ENCODE data around the gene CCDC186.
A peak's percentile ranks its signal among the peaks of the same experiment; 100 is the strongest.

The CCDC186 gene

DNA sequence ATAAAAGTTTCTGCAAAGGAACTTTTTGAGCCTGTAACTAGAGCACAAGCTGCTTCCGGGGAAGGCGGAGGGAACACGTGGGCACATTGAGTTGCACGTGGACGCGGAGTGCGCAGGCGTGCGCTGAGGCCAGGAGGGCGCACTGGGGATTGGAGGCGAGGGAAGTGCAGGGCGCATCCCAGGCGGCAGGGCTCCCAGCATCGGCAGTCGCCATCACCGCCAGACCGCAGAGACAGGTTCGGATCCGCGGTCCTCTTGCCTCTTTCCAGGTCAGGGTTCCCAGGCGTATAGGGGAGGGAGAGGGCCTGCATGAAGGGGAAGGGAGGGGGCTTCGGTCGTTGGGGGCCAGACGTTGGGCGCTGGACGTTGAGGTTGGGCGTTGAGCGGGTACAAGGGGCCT is 5.1 kb upstream of the CCDC186 start, which contains the start of gene TDRD1:
TDRD1 (plus strand) TSS at position 206 of the 400 bp plus-strand sequence. CDS start 8,479 bp downstream, outside the sequence.
- DNase-seq (ENCODE audit: low read depth) = no peak
- H3K4me3 ChIP-seq (ENCODE audit: low read depth, low read length) = no peak within 1 kb of the TSS
- in situ Hi-C loops (cut with HindIII; ENCODE audit: low sequenced_read_pairs) = no loop called here
- TF ChIP-seq, protein P1, sequence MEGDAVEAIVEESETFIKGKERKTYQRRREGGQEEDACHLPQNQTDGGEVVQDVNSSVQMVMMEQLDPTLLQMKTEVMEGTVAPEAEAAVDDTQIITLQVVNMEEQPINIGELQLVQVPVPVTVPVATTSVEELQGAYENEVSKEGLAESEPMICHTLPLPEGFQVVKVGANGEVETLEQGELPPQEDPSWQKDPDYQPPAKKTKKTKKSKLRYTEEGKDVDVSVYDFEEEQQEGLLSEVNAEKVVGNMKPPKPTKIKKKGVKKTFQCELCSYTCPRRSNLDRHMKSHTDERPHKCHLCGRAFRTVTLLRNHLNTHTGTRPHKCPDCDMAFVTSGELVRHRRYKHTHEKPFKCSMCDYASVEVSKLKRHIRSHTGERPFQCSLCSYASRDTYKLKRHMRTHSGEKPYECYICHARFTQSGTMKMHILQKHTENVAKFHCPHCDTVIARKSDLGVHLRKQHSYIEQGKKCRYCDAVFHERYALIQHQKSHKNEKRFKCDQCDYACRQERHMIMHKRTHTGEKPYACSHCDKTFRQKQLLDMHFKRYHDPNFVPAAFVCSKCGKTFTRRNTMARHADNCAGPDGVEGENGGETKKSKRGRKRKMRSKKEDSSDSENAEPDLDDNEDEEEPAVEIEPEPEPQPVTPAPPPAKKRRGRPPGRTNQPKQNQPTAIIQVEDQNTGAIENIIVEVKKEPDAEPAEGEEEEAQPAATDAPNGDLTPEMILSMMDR (IDR thresholded peaks at IDR 0.05; ENCODE audit: low read depth, low read length, missing control alignments) = no peak

DNA sequence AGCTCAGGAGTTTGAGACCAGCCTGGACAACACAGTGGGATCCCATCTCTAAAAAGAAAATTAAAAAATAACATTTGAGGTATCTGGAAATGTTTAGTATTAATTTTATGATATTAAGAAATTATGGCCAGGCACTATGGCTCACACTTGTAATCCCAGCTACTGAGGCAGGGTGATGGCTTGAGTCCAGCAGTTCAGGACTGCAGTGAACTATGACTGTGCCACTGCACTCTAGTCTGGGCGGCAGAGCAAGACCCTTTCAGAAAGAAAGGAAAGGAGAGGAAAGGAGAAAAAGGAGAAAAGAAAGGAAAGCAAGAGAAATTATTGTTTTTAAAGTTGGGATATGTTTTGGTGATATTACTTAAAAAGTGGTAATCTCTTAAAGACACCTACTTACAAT is 2.5 kb upstream of the CCDC186 start:
- H3K4me3 ChIP-seq (ENCODE audit: low read depth, low read length) = no peak overlapping the region
- TF ChIP-seq, protein P1 (IDR thresholded peaks at IDR 0.05; ENCODE audit: low read depth, low read length, missing control alignments) = no peak
- DNase-seq (ENCODE audit: low read depth) = no peak
- in situ Hi-C loops (cut with HindIII; ENCODE audit: low sequenced_read_pairs) = no loop called here

DNA sequence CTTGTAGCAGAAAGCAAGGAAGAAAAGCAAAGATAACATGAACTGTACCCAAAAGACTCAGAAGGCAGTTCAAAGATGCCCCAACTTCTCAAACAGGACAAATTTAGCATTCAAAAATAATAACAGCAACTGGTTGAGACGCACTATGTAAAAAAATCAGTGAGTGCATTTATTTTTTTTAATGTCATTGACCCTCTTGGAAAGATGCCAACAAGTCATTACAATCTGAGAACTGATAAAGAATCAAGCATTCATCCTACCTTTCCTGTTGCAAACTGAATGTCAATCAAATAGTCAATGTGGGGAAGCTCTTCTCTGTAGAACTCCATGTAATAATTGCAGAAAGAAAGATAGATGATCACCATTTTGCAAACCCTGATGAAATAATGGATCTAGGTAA is 1.7 kb upstream of the CCDC186 start:
- no peak for DNase-seq (ENCODE audit: low read depth)
- TF ChIP-seq, protein P1 (IDR thresholded peaks at IDR 0.05; ENCODE audit: low read depth, low read length, missing control alignments) = no peak
- in situ Hi-C loops (cut with HindIII; ENCODE audit: low sequenced_read_pairs) = no loop called here
- no peak overlapping the region for H3K4me3 ChIP-seq (ENCODE audit: low read depth, low read length)

DNA sequence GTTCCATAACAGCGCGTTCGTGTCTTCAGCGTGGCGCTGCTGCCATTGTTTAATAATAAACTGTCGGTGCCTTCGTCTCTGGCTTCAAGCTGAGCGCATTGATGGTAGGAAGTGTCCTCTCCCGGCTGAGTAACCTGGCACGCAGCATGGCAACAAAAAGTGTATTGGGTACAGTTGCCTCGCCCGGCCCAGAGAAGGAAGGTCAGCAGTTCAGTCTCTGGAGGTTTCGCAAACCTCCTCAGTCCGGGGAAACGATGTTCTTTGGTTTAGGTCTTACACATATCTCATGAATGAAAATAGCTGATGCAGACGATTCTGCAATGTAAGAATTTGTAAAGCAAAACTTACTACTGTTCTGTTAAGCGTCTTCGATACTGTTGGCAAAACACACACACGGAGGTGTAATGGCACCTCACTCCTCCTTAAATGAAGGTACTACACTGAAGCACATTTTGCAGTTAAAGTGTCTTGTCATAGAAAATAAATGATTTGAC is 739 bp upstream of the CCDC186 start:
- no peak for DNase-seq (ENCODE audit: low read depth)
- peak overlapping the region; percentile 100 for H3K4me3 ChIP-seq (ENCODE audit: low read depth, low read length)
- in situ Hi-C loops (cut with HindIII; ENCODE audit: low sequenced_read_pairs) = no loop called here
- TF ChIP-seq, protein P1 (IDR thresholded peaks at IDR 0.05; ENCODE audit: low read depth, low read length, missing control alignments) = no peak

DNA sequence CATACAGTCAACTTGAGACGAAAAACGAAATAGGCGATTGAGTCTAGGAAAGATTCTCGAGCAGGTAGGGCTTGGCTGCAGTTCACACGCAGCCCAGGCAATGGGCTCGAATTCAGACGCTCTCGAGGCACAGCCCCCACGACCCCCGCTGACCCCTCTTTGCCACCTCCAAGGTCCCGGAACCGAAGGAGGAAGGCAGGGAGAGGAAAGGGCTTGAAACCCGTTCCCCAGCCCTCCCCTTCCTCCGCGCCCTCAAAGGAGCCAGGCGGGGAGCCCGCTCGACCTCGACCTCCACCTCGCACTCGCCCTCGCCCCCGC is 441 bp downstream of the CCDC186 start:
- in situ Hi-C loops (cut with HindIII; ENCODE audit: low sequenced_read_pairs) = no loop called here
- TF ChIP-seq, protein P1 (IDR thresholded peaks at IDR 0.05; ENCODE audit: low read depth, low read length, missing control alignments) = no peak
- no peak for DNase-seq (ENCODE audit: low read depth)
- peak overlapping the region; percentile 100 for H3K4me3 ChIP-seq (ENCODE audit: low read depth, low read length)

DNA sequence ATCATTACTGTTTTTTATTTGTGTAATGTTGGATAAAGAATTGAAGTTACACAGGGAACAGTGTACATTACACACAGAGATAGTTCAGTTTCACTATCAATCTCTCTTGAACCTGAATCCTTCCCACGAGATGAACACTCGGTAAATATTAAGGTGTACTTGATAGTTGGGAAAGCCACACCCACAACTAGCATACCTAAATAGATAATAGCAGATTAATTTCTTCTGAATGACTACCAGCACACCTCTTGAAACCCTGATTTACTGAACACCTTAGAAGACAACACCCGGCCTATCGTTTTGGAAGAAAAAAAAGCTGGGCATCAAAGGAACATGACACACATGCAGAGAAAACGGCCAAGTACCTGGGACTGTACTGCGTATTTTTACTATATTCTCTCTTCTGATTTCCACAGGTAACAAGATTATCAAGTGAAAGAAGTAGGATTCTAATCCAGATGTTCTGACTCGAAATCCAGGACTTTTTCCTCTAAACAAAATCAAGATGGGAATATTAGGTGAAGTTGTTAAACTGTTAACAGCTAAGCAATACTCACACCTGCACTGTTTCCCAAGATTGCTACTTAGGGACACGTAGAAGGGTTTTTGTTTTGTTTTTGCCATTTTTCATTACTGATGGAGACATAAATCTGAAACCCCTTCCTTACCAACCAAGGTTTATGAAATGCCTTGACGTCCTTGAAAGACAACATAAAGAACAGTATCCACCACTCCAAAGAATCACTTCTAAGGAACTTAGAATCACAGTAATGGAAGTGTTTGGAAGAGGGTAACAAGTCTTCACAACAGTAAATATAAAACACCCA is 1.0 kb downstream of the CCDC186 start:
- H3K4me3 ChIP-seq (ENCODE audit: low read depth, low read length) = peak overlapping the region; percentile 100
- in situ Hi-C loops (cut with HindIII; ENCODE audit: low sequenced_read_pairs) = no loop called here
- DNase-seq (ENCODE audit: low read depth) = no peak
- TF ChIP-seq, protein P1 (IDR thresholded peaks at IDR 0.05; ENCODE audit: low read depth, low read length, missing control alignments) = no peak

All from astrocyte of the cerebellum (primary cell).